Stimulated activated naive B cell treated with anti-CD40 and anti-IgM and Interleukin-4, amounts not matched to agents 10 μg/mL and 1 μg/mL and 100 μg/mL, for 72 hours (primary cell): Measurements from ENCODE around the gene RAB3A.

ENCODE experiments used
- ATAC-seq, 2 donors: fragments of 150-1000 bp; cut with Tn5 transposase; replicated peaks; 2 replicates each; pipeline ENCODE4 v1.10.0; 2021; ENCODE audit warnings: moderate library complexity in 1 of 2
- DNase-seq: peaks from one replicate; pipeline ENCODE4 v3.0.0; 2021
- H3K27ac Mint-ChIP-seq: one replicate; pipeline ENCODE4 v1.8.0; 2022; ENCODE audit warnings: mild to moderate bottlenecking, mixed read lengths
- H3K27me3 Mint-ChIP-seq, 2 donors: one replicate each; pipeline ENCODE4 v1.8.0; 2022; ENCODE audit warnings: mixed read lengths in 2 of 2
- H3K36me3 Mint-ChIP-seq, 2 donors: one replicate each; pipeline ENCODE4 v1.8.0; 2022; ENCODE audit warnings: mixed read lengths in 2 of 2, mild to moderate bottlenecking in 1 of 2
- H3K4me1 Mint-ChIP-seq, 2 donors: one replicate each; pipeline ENCODE4 v1.8.0; 2022; ENCODE audit warnings: mixed read lengths in 2 of 2, mild to moderate bottlenecking in 1 of 2
- H3K4me3 Mint-ChIP-seq, 2 donors: one replicate each; pipeline ENCODE4 v1.8.0; 2022; ENCODE audit warnings: mild to moderate bottlenecking in 2 of 2, mixed read lengths in 2 of 2, moderate library complexity in 1 of 2
- H3K9me3 Mint-ChIP-seq, 2 donors: one replicate each; pipeline ENCODE4 v1.8.0; 2022; ENCODE audit warnings: mixed read lengths in 2 of 2, mild to moderate bottlenecking in 1 of 2

RAB3A gene

DNA sequence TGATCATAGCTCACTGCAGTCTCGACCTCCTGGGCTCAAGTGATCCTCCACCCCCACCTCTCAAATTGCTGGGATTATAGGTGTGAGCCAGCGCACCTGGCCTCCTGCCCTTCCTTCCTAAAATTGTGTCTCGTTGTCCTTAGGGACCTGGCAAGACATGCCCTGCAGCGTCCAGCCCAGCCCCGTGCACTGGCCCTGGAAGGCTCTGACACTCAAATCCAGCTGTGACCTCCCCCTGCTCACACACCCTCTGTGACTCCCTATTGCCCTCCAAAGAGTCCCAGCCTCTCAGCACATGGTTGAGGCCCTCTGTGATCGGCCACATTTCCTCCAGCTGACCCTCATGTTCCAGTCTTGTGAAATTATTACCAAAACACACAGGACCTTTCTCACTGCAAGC, 5.9 kb downstream of the RAB3A start:
- H3K4me3 Mint-ChIP-seq = no peak overlapping the region
- no peak overlapping the region for H3K27ac Mint-ChIP-seq
- ATAC-seq = no peak
- no peaks in the 10 kb centered on the region for H3K27me3 Mint-ChIP-seq
- H3K4me1 Mint-ChIP-seq = peaks cover 20 to 31% of the 10 kb centered on the region in 2 donors
- H3K36me3 Mint-ChIP-seq = peaks cover 29 to 49% of the 10 kb centered on the region in 2 donors
- H3K9me3 Mint-ChIP-seq = no peaks in the 10 kb centered on the region
- no peak for DNase-seq

DNA sequence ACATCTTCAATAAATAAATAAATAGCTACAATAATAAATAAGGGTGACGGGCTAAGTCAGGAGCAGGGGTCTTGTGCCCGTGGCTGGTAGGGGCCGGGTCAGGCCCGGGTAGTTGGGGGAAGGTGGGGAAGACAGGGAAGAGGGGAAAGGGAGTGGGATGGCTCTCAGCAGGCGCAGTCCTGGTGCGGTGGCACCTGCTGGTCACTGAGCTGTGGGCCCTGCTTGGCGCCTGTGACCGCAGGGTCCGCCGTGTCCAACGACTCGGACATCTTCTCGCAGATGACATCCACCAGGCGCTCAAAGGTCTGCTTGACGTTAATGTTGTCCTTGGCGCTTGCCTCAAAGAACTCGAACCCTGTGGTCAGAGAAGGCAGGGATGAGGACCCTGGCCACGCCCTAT, 6.5 kb downstream of the RAB3A start:
- ATAC-seq (no peak), DNase-seq (no peak)
- H3K36me3 Mint-ChIP-seq = peaks cover 25 to 47% of the 10 kb centered on the region in 2 donors
- H3K4me1 Mint-ChIP-seq = peaks cover 17 to 24% of the 10 kb centered on the region in 2 donors
- no peak overlapping the region for H3K4me3 Mint-ChIP-seq
- H3K27me3 Mint-ChIP-seq = no peaks in the 10 kb centered on the region
- no peak overlapping the region for H3K27ac Mint-ChIP-seq
- H3K9me3 Mint-ChIP-seq = no peaks in the 10 kb centered on the region

DNA sequence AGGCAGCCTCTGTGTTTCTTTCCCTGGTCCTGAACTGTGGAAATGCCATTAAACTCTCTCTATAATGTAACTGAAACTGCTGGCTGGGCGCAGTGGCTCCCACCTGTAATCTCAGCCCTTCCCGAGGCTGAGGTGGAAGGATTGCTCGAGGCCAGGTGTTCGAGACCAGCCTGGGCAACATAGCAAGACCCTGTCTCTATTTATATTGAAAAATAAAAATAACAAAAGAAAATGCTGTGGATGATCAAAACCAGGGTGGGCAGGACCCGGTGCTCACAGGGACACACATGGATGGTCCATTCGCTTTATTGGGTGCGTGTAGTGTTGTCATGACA, 7.4 kb downstream of the RAB3A start:
- Mint-ChIP-seq H3K36me3 (peaks cover 20 to 39% of the 10 kb centered on the region in 2 donors), H3K4me1 (peaks cover 19 to 27% of the 10 kb centered on the region in 2 donors), H3K27me3 (no peaks in the 10 kb centered on the region), H3K4me3 (no peak overlapping the region), H3K9me3 (no peaks in the 10 kb centered on the region), H3K27ac (peak overlapping the region; percentile 67)
- ATAC-seq (no peak), DNase-seq (no peak)

DNA sequence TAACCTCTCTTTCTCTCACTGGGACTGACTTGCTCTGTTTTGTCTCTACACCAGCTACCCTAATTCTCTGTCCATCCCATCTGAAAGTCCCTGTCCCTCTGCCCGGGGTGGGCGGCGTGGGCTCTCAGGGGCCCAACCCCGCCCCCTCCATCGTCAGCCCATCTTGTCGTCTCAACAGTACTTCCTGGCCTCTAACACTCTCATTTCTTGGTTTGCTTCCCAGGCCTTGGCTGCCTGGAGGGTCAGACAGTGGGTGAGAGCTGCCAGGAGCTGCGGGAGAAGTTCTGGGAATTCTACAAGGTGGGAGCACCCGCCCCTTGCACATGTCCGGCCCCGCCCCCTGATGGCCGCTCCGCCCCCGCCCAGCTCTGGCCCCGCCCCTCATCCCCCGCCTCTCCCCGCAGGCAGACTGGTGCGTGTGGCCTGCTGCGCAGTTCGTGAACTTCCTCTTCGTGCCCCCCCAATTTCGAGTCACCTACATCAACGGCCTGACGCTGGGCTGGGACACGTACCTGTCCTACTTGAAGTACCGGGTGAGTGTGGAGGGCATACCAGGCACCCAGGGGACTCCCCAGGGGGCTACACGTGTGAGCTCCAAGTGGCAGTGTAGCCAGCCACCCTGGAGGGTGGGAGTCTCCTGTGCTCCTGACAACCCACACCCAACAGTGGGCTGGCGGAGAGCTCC, 9.1 kb downstream of the RAB3A start:
- ATAC-seq (no peak), DNase-seq (peak; percentile 35)
- Mint-ChIP-seq H3K9me3 (no peaks in the 10 kb centered on the region), H3K4me1 (peaks cover 19 to 28% of the 10 kb centered on the region in 2 donors), H3K27me3 (no peaks in the 10 kb centered on the region), H3K36me3 (peaks cover 19 to 32% of the 10 kb centered on the region in 2 donors), H3K4me3 (peak overlapping the region; percentile 87 to 92), H3K27ac (peak overlapping the region; percentile 84)

DNA sequence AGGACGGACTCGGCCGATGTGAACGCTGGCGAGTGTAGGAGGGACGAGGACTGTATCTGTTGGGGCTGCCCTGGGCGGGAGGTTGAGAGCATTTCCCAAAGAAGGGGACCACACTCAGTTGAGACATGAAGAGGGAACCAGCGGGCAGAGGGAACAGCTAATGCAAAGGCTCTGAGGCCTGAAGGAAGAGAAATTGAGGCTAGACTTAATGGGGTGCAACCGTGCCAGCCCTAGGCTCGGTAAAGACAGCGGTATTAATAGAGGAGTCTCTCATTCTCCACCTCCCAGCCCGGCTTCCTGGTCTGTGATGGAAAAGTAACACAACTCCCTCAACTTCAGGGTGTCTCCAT, 9.7 kb downstream of the RAB3A start:
- peaks cover 19 to 28% of the 10 kb centered on the region in 2 donors for H3K4me1 Mint-ChIP-seq
- H3K9me3 Mint-ChIP-seq = no peaks in the 10 kb centered on the region
- ATAC-seq = no peak
- DNase-seq = no peak
- peaks cover 19 to 32% of the 10 kb centered on the region in 2 donors for H3K36me3 Mint-ChIP-seq
- peak overlapping the region; percentile 87 to 92 for H3K4me3 Mint-ChIP-seq
- H3K27ac Mint-ChIP-seq = no peak overlapping the region
- no peaks in the 10 kb centered on the region for H3K27me3 Mint-ChIP-seq

DNA sequence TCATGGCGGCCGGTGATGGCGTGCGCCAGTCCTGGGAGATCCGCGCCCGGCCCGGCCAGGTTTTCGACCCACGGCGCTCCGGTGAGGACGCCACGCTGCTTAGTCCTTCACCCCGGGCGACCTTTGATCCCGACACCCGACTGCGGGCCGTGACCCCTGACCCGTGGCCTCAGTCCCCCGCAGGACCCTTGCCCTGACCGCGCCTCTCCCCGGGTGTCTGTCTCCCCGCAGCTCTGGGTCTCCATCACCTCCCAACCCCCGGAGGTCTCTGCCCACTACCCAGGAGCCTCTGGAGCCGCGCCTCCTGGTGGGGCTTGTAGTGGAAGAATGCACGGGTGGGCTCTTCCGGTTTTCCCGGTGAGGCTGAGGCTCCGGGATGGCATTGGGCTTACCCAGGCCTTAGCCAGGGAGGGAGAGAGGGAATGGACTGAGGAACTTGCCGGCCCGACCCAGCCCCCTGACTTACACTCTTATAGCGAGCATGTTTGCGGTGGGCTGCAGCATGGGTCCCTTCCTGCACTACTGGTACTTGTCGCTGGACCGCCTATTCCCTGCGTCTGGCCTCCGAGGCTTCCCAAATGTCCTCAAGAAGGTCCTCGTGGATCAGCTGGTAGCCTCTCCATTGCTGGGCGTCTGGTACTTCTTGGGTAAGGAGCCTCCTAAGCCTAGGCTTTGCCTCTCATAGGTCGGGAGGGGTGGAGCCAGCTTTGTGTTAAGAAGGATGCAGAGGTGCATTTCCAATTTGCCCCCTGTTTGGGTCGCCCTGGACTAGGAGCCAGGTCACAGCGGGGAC, 10.3 kb downstream of the RAB3A start:
- H3K4me1 Mint-ChIP-seq = peaks cover 21 to 28% of the 10 kb centered on the region in 2 donors
- peaks cover 15 to 28% of the 10 kb centered on the region in 2 donors for H3K36me3 Mint-ChIP-seq
- DNase-seq (no peak), ATAC-seq (no peak)
- peak overlapping the region; percentile 95 for H3K27ac Mint-ChIP-seq
- no peaks in the 10 kb centered on the region for H3K9me3 Mint-ChIP-seq
- H3K4me3 Mint-ChIP-seq = peak overlapping the region; percentile 87 to 92
- no peaks in the 10 kb centered on the region for H3K27me3 Mint-ChIP-seq

DNA sequence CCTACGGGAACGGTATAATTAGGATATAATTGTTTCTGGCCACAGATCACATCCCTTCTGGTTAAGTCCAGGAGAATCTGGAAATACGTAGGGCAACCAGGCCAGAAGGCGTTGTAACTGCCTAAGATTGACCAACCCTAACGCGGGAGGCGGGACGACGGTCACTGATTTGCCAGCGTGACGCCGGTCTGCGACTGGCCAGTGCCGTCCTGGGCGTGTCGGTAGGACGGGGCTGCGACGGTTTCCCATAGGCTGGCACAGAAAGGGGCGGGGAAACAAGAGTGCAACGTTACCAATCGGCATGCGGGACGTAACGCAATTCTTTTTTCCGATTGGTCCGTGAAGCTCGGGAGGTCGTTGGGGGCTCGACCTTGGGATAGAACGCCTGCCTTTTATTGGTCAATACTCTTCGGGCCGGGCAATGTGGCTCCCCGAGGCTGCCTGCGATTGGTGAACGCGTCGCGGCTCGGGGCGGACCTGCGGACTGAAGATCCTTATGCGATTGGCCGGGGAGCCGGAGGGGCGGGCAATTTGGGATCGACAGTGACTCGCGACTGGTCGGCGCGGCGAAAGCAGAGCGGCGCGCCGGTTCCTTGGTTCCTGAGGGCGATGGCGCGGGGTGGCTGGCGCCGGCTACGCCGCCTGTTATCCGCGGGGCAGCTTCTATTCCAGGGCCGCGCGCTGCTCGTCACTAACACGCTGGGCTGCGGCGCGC, 11.0 kb downstream of the RAB3A start, which contains the start of gene MPV17L2:
Gene MPV17L2 (plus strand): TSS at position 546 of the 715 bp plus-strand sequence. CDS start 64 bp downstream, at position 610.
- Mint-ChIP-seq H3K4me1 (peaks cover 21 to 28% of the 10 kb centered on the region in 2 donors), H3K36me3 (peaks cover 8 to 21% of the 10 kb centered on the region in 2 donors), H3K27me3 (no peaks in the 10 kb centered on the region), H3K27ac (peak within 1 kb of the TSS; percentile 95), H3K4me3 (peak within 1 kb of the TSS; percentile 87 to 92), H3K9me3 (no peaks in the 10 kb centered on the region)
- DNase-seq (peak; percentile 98), ATAC-seq (peak; percentile 88 to 91)

DNA sequence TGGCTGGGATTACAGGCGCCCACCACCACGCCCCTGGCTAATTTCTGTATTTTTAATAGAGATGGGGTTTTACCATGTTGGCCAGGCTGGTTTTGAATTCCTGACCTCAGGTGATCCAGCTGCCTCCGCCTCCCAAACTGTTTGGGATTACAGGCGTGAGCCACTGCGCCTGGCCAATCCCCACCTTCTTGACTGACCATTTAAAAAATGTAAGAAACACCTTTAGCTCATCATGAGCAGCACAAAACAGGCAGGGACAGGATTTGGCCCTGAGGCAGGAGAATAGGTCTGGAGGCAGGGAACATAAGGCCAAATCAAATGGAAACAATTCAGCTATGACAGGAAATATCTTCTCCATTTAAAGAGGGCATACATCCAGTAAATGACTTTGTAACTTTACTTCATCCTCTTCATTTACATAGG, 12.2 kb downstream of the RAB3A start:
- Mint-ChIP-seq H3K27me3 (no peaks in the 10 kb centered on the region), H3K27ac (peak overlapping the region; percentile 95), H3K9me3 (no peaks in the 10 kb centered on the region), H3K4me1 (peaks cover 21 to 28% of the 10 kb centered on the region in 2 donors), H3K36me3 (peaks cover 8 to 16% of the 10 kb centered on the region in 2 donors), H3K4me3 (peak overlapping the region; percentile 87 to 92)
- ATAC-seq (no peak), DNase-seq (no peak)

DNA sequence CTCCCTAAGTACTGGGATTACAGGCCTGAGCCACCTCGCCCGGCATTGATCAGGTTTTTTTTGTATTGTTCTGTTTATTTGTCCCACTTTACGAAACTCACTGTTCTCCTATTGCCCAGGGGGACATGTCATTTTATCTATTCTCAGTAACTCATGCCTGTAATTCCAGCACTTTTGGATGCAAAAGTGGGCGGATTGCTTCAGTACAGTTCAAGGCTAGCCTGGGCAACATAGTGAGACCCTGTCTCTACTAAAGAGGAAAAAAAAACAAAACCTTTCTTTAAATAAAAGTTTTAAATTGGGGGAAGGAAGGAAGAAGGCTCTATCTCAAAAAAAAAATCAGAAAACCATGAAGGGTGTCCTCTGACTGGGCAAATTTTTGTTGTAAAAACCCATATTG, 13.6 kb downstream of the RAB3A start:
- Mint-ChIP-seq H3K27ac (no peak overlapping the region), H3K9me3 (no peaks in the 10 kb centered on the region), H3K36me3 (peaks cover 4 to 7% of the 10 kb centered on the region in 2 donors), H3K4me1 (peaks cover 23 to 37% of the 10 kb centered on the region in 2 donors), H3K27me3 (no peaks in the 10 kb centered on the region), H3K4me3 (no peak overlapping the region)
- ATAC-seq = no peak
- DNase-seq = no peak

DNA sequence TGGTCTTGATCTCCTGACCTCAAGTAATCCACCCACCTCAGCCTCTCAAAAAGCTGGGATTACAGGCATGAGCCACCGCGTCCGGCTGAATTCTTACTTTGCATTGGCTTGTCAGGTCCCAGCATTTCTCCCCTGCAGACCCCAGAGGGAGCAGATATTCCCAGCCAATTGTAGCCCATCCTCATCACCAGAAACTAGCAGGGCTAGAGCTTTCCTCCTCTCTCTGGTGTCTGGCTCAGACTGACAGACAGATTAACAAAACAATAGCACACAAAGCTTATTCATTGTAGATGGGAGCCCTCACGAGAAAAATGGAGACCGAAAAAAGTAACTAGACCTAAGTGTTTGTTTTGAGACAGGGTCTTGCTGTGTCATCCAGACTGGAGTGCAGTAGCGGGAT, 18.3 kb downstream of the RAB3A start:
- ATAC-seq (no peak), DNase-seq (no peak)
- no peaks in the 10 kb centered on the region for H3K36me3 Mint-ChIP-seq
- peak overlapping the region; percentile 60 for H3K27ac Mint-ChIP-seq
- H3K27me3 Mint-ChIP-seq = no peaks in the 10 kb centered on the region
- no peaks in the 10 kb centered on the region for H3K9me3 Mint-ChIP-seq
- peaks cover 10 to 23% of the 10 kb centered on the region in 2 donors for H3K4me1 Mint-ChIP-seq
- no peak overlapping the region for H3K4me3 Mint-ChIP-seq

DNA sequence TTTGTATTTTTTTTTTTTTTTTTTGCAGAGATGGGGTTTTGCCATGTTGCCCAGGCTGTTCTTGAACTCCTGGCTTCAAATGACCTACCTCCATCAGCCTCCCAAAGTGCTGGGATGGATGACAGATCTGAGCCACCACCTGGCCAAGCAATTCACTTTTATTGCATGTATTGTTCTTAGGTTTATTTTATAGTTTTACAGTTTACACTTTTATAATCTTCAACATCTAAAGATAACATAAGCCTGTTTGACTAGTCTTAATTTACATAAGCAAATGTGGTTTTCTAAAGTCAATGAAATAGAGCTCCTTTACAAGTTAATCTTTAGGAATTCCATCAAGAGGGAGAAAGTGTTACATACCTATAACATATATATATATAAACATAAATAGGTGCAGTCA, 20.3 kb downstream of the RAB3A start:
- H3K27ac Mint-ChIP-seq = no peak overlapping the region
- H3K9me3 Mint-ChIP-seq = no peaks in the 10 kb centered on the region
- H3K27me3 Mint-ChIP-seq = no peaks in the 10 kb centered on the region
- peaks cover 12 to 41% of the 10 kb centered on the region in 2 donors for H3K4me1 Mint-ChIP-seq
- no peak overlapping the region for H3K4me3 Mint-ChIP-seq
- no peak for ATAC-seq
- peaks cover 8 to 11% of the 10 kb centered on the region in 2 donors for H3K36me3 Mint-ChIP-seq
- DNase-seq = no peak

DNA sequence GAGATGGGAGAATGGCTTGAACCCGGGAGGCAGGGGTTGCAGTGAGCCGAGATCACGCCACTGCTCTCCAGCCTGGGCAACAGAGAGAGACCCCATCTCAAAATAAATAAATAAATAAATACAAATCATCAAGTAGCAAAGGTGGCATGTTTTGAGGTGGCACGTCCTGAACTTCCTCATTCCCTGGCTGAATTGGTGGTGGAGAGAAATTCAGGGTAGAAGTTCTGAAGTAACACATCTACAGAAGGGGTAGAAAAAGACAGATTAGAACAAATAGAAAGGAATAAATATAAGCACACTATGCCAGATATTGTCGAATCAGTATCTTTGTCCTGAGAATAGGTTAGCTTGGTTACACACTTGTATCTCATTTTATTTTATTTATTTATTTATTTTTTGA, 23.9 kb downstream of the RAB3A start:
- peak; percentile 41 to 45 for ATAC-seq
- peak overlapping the region in 1 of 2 donors; percentile 33 for H3K4me3 Mint-ChIP-seq
- no peak for DNase-seq
- peaks cover 36 to 42% of the 10 kb centered on the region in 2 donors for H3K36me3 Mint-ChIP-seq
- peak overlapping the region; percentile 59 for H3K27ac Mint-ChIP-seq
- H3K27me3 Mint-ChIP-seq = no peaks in the 10 kb centered on the region
- H3K9me3 Mint-ChIP-seq = no peaks in the 10 kb centered on the region
- peaks cover 30 to 61% of the 10 kb centered on the region in 2 donors for H3K4me1 Mint-ChIP-seq

DNA sequence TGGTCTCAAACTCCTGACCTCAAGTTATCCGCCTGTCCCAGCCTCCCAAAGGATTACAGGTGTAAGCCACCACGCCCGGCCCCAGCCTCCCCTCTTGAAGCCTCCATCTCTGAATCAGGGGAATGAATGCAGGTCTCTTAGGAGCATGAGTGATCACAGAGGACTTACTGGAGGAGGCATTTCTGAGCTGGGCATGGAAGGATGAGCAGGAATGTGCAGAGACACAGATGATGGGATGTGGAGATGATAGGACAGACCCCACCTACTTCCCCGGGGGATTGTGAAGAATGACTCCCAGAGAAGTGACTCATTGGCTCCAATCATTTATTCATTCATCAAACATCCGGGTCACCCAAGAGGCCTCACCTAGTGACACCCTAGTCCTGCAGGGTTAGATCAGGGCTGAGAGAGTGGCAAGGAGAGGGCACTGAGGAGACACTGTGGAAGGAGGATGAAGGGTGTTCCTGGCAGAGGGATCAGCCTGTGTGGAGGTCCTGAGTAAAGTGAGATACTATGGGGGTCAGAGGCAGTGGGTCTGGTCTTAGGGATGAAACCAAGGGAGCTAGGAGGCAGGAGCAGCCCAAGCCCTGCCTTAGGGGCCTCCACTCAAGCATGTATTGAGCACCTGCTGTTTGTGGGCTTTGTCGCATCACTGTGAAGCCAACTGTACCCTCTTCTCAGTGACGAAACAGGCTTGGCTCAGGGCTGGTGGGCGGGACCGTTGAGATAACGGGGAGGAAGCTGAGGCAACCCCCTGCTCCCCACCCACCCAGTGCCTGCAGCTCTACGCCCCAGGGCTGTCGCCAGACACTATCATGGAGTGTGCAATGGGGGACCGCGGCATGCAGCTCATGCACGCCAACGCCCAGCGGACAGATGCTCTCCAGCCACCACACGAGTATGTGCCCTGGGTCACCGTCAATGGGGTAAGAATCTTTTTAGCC, 27.2 kb downstream of the RAB3A start:
- Mint-ChIP-seq H3K9me3 (no peaks in the 10 kb centered on the region), H3K27ac (peak overlapping the region; percentile 86), H3K36me3 (peaks cover 49 to 67% of the 10 kb centered on the region in 2 donors), H3K4me3 (peak overlapping the region; percentile 73 to 76), H3K27me3 (no peaks in the 10 kb centered on the region), H3K4me1 (peaks cover 46 to 91% of the 10 kb centered on the region in 2 donors)
- ATAC-seq (no peak), DNase-seq (no peak)
